ENCODE data around the gene LUC7L.
"Not testable (repeated sequence)": the region's sequence is repeated elsewhere in the genome, so short reads cannot be mapped to it uniquely, and the experiment has no call there.

LUC7L gene

DNA sequence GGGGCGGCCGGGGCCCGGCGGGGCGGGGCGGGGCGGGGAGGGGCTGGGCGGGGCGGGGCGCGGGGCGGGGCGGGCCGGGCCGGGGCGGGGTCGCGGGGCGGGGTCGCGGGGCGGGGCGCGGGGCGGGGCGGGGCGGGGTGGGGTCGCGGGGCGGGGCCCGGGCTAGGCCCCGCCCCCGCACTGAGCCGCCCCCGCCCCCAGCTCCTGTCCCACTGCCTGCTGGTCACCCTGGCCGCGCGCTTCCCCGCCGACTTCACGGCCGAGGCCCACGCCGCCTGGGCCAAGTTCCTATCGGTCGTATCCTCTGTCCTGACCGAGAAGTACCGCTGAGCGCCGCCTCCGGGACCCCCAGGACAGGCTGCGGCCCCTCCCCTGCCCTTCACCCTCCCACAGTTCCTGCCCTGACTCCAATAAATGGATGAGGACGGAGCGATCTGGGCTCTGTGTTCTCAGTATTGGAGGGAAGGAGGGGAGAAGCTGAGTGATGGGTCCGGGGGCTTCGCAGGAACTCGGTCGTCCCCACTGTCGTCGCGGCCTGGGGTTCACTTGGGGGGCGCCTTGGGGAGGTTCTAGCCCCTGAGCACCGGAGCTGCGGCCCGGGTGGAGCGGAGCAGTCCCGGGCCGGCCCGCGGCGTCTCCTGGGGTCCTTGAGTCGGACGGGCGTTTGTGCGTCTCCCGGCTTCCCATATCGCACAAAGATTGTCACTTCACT, 64.3 kb downstream of the LUC7L start:
- DNase-seq = no peak

DNA sequence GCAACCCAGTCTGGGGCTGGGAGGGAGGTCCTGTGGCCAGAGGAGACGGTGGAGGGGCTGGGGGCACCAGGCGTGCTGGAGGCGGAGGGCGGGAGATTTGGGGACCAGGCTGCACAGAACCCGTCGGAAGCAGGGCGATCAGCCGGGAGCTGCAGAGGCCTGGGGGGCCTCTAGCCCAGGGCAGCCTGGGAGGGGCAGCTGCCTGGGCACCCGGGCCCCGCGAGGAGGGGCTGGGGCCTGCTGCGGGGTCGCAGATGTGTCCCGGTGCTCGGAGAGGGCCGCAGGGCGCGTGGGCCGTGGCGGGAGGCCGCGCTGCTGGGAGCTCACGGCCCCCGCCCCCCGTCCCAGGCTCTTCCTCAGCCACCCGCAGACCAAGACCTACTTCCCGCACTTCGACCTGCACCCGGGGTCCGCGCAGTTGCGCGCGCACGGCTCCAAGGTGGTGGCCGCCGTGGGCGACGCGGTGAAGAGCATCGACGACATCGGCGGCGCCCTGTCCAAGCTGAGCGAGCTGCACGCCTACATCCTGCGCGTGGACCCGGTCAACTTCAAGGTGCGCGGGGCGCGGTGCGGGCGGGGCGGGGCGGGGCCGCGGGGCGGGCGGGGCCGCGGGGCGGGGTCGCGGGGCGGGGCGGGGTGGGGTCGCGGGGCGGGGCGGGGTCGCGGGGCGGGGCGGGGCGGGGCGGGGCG, 65.0 kb downstream of the LUC7L start:
- DNase-seq = not testable (repeated sequence)

DNA sequence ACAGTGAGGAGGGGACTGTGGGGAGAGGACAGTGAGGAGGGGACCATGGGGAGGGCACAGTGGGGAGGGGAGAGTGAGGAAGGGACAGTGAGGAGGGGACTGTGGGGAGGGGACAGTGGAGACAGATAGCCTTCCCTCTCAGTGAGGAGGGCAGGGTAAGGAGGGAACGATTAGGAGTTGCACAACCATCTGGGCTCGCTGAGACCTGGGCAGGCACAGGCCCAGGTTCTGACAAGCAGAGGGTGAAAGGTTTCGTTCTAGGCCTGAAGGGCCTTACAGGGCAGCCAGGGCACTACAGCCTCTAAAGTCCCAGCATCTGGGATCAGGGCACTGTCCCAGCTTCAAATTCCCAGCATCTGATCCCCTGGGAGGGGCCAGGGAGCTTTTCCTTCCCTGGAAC, 65.6 kb downstream of the LUC7L start:
- DNase-seq = not testable (repeated sequence)

DNA sequence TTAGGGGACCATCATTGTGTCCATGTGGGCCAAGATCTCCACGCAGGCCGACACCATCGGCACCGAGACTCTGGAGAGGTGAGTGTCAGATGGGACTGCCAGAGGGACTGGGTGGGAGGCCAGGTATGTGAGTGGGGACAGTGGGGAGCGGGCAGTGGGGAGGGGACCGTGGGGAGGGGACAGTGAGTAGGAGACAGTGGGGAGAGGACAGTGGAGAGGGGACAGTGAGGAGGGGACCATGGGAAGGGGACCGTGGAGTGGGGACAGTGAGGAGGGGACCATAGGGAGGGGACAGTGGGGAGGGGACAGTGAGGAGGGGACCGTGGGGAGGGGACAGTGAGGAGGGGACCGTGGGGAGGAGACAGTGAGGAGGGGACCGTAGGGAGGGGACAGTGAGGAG, 66.1 kb downstream of the LUC7L start:
- not testable (repeated sequence) for DNase-seq

DNA sequence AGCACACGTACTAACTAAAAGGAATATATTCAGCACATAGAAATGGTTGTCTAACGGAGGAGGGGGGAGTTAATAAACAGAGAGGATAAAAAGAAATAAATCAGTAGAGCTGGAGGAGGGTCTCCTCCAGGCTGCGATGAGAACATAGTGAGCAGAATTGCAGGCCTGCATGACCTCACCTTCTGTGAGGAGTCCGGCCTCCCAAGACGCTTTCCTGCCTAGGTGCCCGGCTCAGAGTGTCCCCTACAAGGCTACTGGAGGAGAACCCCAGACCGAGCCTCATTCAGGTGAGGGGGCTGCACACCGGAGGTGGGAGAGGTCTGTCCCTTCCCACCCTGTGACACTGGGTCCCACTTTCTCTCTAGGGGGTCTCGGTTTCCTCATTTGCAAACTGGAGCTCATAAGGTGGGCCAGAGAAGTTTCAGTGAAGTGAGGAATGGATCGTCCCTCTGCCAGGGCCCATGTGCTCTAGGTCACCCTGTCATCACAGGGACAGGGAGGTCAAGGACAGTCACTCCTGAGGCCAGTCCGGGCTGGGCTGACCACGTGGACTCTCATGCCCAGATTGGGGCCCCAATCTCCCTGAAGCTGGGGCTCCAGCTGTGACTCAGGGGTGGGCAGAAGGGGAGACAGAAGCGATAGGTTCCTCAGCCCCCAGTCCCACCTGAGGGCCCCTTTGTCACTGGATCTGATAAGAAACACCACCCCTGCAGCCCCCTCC, 66.8 kb downstream of the LUC7L start:
- DNase-seq = no peak

DNA sequence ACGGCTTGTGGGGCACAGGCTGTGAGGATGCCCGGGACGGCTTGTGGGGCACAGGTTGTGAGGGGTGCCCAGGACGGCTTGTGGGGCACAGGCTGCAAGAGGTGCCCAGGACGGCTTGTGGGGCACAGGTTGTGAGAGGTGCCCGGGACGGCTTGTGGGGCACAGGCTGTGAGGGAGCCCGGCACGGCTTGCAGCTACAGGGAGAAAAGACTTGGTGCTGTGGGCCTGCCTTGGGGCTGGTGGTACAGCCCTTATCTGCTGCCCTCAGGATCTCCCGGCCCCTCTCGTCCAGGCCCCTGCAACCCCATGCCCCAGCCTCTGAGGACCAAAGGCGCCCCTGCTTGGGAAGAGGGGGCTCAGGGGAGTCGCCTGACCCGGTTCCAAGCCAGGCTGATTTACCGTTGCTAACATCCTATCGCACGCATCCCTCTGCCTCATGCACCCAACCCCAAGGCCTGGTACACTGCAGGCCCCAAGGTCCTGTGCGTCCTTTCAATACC, 68.5 kb downstream of the LUC7L start:
- no peak for DNase-seq

DNA sequence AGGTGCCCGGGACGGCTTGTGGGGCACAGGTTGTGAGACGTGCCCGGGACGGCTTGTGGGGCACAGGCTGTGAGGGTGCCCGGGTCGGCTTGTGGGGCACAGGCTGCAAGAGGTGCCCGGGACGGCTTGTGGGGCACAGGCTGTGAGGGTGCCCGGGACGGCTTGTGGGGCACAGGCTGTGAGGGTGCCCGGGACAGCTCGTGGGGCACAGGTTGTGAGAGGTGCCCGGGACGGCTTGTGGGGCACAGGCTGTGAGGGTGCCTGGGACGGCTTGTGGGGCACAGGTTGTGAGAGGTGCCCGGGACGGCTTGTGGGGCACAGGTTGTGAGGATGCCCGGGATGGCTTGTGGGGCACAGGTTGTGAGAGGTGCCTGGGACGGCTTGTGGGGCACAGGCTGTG, 69.0 kb downstream of the LUC7L start:
- not testable (repeated sequence) for DNase-seq

DNA sequence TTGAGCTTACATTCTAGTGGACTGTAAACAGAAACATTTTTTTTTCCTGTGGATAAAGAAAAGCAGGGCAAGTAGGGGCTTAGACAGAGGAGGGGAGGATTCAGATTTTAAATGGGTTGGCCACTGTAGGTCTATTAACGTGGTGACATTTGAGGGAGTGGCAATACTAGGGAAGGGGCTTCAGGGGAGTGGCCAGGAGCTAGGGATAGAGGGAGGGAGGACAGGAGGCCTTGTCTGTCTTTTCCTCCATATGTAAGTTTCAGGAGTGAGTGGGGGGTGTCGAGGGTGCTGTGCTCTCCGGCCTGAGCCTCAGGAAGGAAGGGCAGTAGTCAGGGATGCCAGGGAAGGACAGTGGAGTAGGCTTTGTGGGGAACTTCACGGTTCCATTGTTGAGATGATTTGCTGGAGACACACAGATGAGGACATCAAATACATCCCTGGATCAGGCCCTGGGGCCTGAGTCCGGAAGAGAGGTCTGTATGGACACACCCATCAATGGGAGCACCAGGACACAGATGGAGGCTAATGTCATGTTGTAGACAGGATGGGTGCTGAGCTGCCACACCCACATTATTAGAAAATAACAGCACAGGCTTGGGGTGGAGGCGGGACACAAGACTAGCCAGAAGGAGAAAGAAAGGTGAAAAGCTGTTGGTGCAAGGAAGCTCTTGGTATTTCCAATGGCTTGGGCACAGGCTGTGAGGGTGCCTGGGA, 70.0 kb downstream of the LUC7L start:
- no peak for DNase-seq

DNA sequence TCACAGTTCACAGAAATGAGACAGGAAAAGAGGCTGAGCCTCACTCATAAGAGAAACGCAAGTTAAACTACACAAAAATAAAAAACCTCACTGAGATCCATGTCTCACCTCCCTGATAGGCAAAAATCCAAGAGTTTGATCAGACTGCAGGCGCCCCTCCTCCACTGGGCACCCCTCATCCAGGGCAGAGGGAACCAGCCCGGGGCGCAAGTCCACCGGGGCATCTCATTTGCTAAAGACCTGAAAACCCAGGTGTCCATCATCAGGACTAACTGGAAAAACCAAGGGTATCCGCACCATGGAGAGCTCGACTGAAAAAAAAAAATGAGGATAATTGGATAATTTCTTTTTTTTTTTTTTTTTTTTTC, 74.2 kb downstream of the LUC7L start:
- no peak for DNase-seq

DNA sequence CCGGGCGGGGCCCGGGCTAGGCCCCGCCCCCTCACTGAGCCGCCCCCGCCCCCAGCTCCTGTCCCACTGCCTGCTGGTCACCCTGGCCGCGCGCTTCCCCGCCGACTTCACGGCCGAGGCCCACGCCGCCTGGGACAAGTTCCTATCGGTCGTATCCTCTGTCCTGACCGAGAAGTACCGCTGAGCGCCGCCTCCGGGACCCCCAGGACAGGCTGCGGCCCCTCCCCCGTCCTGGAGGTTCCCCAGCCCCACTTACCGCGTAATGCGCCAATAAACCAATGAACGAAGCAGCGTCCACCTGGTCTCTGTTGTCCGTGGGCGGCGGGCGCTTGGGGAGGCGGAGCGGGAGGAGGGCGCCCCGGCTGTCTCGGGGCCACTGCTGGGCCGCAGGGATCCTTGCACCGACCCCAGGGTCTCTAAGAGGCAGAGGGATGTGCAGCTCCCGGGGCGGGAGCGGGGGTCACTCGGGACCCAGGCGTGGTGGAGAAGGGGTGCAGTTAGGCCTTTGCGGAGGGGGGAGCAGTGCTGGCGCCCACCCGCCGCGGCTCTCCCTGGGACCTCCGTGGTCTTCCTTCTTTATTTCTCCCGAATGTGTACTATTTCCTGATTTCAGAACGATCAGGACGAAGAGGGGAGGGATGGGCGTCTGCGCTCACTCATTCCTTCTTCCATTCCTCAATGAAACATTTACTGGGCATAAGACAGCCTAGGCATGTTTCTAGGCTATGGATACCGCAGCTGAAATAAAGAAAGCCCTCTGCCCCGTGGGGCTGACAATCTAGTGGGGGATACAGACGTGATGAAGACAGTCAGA, 74.8 kb downstream of the LUC7L start:
- DNase-seq = no peak

DNA sequence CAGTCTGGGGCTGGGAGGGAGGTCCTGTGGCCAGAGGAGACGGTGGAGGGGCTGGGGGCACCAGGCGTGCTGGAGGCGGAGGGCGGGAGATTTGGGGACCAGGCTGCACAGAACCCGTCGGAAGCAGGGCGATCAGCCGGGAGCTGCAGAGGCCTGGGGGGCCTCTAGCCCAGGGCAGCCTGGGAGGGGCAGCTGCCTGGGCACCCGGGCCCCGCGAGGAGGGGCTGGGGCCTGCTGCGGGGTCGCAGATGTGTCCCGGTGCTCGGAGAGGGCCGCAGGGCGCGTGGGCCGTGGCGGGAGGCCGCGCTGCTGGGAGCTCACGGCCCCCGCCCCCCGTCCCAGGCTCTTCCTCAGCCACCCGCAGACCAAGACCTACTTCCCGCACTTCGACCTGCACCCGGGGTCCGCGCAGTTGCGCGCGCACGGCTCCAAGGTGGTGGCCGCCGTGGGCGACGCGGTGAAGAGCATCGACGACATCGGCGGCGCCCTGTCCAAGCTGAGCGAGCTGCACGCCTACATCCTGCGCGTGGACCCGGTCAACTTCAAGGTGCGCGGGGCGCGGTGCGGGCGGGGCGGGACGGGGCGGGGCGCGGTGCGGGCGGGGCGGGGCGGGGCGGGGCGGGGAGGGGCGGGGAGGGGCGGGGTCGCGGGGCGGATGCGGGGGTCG, 75.6 kb downstream of the LUC7L start:
- not testable (repeated sequence) for DNase-seq

DNA sequence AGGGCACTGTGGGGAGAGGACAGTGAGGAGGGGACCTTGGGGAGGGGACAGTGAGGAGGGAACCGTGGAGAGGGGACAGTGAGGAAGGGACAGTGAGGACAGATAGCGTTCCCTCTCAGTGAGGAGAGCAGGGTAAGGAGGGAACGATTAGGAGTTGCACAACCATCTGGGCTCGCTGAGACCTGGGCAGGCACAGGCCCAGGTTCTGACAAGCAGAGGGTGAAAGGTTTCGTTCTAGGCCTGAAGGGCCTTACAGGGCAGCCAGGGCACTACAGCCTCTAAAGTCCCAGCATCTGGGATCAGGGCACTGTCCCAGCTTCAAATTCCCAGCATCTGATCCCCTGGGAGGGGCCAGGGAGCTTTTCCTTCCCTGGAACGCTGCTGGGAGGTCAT, 76.1 kb downstream of the LUC7L start:
- not testable (repeated sequence) for DNase-seq

DNA sequence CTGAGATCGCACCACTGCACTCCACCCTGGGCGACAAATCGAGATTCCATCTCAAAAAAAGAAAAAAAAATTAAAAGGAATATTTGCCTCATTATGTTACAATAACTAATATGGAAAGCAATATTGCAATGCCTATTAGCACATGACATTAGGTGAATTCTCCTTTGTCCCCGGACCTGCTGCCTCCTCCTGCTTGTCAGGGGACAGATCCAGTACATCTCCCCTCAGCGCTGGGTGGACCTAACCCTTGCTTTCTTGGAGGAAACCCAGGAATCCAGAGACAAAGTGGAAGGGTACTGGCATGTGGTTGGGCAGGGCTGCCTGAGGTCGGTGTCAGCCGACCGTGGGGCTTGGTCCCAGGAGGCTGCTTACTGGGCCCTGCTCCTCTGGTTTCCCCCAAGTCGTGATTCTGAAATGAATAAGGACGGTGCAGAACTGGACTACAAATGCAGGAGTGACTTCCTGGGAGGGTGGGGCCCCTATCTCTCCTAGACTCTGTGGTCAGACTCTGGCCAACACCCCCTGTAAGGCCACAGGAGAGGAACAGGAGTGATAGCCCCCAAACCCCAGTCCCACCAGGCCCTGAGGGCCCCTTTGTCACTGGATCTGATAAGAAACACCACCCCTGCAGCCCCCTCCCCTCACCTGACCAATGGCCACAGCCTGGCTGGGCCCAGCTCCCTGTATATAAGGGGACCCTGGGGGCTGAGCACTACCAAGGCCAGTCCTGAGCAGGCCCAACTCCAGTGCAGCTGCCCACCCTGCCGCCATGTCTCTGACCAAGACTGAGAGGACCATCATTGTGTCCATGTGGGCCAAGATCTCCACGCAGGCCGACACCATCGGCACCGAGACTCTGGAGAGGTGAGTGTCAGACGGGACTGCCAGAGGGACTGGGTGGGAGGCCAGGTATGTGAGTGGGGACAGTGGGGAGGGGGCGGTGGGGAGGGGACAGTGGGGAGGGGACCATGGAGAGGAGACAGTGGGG, 76.8 kb downstream of the LUC7L start, which contains the start of gene HBZ:
TSS of gene HBZ (plus strand) at position 504 of the 988 bp plus-strand sequence. CDS start at position 770, 266 bp downstream.
- DNase-seq = no peak

DNA sequence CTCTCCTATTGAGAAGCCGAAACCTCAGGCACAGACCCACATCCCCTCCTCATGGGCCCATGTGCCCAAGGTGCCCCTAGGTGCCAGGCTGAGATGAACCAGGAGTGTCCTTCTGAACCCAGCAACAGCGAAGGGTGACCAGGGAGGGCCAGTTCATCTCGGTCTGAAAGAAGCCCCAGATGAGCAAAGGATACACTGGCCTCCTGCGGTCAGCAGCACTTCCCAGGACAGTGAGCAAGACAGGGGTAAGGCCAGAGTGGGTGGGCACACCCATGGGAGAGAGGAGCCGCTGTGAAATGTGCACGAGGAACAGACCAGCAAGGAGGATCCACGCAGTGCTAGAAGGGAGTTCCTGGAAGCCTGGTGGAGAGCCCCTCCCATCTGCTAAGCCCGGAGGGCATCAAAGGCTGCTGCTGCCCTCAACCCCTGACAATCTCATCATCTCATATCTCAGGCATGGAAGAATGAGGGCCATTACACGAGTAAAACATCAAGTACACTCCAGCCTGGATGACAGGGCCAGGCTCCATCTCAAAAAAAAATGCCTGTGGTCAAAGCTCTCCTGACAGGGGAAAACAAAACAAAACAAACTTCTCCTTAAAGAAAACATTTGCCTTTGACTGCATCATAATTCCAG, 80.1 kb downstream of the LUC7L start:
- DNase-seq = peak; percentile 63

DNA sequence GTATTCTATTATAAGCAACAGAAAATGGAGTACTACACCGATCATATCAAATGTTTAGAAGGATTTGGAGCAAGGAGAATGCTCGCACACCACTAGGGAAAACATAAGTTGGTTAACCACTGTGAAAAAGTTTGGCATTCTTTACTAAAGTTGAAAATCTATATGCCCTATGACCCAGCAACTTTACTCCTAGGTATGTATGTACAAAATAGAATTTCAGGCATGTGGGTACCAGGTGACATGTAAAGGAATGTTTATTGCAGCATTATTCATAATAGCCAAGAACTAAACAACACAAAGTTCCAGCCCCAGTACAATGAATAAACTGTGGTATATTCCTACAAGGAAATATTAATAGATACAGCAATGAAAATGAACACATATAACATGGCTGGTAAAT, 82.6 kb downstream of the LUC7L start:
- no peak for DNase-seq

DNA sequence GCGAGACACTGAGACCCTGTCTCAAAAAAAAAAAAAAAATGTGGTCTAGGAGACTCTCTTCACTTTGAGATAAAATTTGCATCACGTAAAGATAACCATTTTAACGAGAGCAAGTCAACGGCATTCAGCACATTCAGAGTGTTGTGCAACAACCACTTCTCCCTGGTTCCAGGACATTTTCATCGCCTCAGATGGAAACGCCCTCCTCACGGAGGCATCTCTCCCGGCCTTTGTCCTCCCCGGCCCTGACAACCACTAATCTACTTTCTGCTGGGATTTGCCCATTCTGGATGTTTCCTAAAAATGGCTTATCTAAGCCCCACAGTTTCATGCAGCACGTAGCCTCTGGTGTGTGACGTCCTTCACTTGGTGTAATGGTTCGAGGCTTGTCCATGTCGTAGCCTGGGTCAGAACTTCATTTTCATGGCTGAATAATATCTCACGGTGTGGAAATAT, 84.4 kb downstream of the LUC7L start:
- no peak for DNase-seq

DNA sequence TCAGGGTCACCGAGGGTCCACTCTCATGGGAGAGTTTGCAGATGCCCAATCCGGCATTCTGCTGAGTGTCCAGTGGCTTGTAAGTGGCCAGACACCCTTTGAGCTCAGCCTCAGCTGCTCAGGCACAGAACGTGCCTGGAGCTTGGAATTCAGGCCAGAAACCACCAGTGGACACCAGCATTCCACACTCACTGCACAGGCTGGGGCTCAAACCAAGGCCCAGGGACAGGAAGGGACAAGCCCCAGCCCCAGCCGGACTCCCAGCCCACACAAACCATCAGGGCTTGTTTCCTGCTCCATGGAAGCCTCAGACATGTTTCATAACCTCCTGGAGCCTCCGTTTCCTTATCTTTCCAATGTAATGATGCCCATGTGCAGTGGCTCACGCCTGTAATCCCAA, 85.8 kb downstream of the LUC7L start:
- DNase-seq = no peak

DNA sequence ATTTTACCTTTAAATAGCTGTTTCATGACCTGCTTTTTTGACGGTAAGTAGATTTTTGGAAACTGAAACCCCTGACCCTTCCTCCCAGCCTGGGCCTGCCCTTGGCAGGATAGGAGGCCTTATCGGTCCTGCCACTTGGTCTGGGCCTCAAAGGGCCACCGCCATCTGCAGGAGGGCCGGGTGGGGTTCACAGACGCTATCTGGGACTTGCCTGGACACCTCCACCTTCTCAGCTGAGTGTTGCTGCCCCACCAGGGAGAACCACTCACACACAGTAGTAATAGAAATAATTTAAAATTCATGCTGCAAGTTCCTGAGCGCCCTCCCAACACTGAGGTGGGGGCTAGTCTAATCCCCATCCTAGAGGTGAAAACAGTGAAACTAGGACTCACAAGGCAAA, 86.2 kb downstream of the LUC7L start:
- DNase-seq = no peak

DNA sequence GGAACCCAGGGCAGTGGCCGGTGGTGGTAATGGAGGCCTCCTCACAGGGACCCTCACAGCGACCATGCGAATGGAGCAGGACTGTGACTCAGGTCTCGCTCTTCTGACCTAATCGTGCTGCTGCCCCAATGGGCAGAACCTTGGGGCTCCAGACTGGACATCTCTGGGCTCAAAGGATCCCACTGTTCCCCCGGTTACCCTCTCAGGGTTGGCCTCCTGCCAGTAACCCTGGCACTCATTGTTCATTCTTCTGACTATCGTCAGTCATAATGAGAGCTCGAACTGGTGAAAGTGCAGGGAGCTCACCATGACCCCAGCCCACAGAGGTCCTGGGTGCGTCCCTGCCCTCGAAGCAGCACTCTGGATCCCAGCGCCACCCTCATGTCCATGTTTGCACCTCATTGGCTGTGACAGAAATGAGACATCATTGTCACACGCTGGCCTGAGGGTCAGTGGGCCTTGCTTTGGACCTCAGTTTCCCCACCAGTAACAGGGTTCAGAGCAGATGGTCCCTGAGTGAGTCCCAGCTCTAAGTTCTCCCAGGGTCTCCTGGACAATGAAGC, 86.8 kb downstream of the LUC7L start:
- no peak for DNase-seq

All from fibroblast of skin of scalp (primary cell).